Pulmonary artery endothelial cell (primary cell): ENCODE measurements around the gene SOBP. TPM values are rescaled to one million over a fixed set of nuclear protein-coding genes. Genes with fewer than 3 reads are reported as not detected.

Experiments
- DNase-seq: peaks from one replicate; pipeline ENCODE4 v3.0.0-alpha.2; 2011; ENCODE audit warnings: low read depth, low spot score
- total RNA-seq: library from RNA; depleted of rRNA; stranded (reverse); fragments of >200 nt; gene quantifications from 2 replicates; pipeline ENCODE4 v1.2.3, GENCODE V29; 2014

SOBP gene
- total RNA-seq, 1 donor from 2014 or later, result 2.8 TPM

GRCh38 chr6:107584726-107585125 lies 94.8 kb downstream of the SOBP start:
- DNase-seq, result no peak

- no peak for DNase-seq
These were observed 96.0 kb downstream of the SOBP start for GRCh38 chr6:107585815-107586435.

- no peak for DNase-seq
These were observed 97.5 kb downstream of the SOBP start for GRCh38 chr6:107587451-107587850.

- no peak for DNase-seq
These were observed 99.3 kb downstream of the SOBP start for GRCh38 chr6:107589199-107589598.

- no peak for DNase-seq
These were observed 100.0 kb downstream of the SOBP start for GRCh38 chr6:107589934-107590333.

DNA sequence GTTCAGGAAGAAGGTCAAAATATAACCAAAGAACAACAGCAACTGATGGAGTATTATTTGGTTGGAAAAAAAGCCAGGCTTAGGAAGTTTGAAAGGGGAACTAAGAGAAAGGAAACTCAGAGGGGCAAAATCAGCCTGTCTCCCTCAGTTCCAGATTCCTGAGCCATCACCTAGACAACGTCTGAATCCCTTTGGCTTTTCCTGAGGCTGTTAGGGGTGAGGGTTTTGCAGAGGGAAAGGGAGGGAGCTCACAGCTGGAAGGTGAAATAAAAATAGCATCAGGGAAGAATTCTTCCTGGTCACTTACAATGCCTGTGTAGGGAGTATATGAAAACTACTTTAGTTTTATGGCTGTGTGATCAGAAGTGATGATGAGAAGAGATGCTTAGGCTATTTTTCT lies 100.5 kb downstream of the SOBP start:
- no peak for DNase-seq

GRCh38 chr6:107591346-107591745 lies 101.4 kb downstream of the SOBP start:
- DNase-seq, result no peak

DNA sequence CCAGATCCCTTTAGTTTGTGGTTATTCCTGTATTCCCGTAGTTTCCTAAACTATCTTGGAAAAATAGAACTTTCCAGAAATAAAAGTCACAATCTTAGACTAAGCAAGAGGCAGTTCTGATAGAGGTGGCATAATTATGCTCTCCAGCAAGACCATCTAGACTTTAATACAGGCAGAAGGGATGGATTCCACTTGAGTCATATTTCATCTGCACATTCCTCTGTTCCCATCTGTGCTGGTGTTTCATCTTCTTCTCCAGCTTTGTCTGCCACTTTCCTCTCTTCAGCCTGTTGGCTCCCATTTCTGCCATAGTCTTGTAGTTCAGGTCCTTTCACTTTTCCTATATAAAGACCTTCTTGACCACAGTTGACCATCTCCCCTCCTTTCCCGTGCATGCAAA lies 102.9 kb downstream of the SOBP start:
- DNase-seq, result no peak

GRCh38 chr6:107594736-107595135 lies 104.8 kb downstream of the SOBP start:
- DNase-seq, result no peak

DNA sequence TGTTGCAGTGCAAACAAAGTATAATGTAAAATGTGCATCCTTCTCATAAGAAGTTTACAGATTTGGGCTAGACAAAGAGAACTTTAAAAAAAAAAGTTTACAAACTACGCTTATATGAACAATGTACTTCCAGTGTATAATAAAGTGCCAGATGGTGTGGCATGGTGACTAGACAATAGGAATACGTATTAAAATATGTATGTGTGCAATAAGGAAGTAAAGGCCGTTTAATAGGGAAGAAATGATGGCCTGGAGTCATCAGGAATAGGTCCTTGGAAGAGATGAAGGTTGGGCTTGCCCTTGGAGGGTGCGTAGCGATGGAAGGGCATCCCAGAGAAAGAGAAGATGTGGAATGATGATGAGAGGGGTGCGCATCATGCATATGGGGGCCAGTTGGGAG lies 108.2 kb downstream of the SOBP start:
- no peak for DNase-seq

DNA sequence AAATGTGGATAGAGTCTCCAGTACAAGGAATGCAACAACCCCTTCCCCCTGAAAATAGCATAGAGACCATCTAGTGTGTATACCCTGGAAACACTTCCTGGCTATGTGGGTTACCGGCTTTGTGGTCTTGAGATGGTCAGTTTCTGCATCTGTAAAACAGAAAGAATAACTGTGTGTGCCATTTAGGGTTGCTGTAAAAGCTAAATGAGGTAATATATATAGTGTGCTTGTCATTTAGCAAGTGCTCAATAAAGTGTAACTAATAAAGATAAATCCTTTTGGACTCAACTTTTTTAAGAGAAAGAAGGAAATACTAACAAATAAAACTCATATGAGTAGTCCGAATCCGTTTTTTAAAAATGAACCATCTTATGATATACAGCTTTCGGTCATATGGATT lies 109.1 kb downstream of the SOBP start:
- no peak for DNase-seq

- DNase-seq, result no peak
These were observed 110.2 kb downstream of the SOBP start for GRCh38 chr6:107600121-107600520.

- DNase-seq, result peak; percentile 73
These were observed 111.0 kb downstream of the SOBP start for GRCh38 chr6:107600936-107601335.

- no peak for DNase-seq
These were observed 111.5 kb downstream of the SOBP start for GRCh38 chr6:107601406-107601805.

DNA sequence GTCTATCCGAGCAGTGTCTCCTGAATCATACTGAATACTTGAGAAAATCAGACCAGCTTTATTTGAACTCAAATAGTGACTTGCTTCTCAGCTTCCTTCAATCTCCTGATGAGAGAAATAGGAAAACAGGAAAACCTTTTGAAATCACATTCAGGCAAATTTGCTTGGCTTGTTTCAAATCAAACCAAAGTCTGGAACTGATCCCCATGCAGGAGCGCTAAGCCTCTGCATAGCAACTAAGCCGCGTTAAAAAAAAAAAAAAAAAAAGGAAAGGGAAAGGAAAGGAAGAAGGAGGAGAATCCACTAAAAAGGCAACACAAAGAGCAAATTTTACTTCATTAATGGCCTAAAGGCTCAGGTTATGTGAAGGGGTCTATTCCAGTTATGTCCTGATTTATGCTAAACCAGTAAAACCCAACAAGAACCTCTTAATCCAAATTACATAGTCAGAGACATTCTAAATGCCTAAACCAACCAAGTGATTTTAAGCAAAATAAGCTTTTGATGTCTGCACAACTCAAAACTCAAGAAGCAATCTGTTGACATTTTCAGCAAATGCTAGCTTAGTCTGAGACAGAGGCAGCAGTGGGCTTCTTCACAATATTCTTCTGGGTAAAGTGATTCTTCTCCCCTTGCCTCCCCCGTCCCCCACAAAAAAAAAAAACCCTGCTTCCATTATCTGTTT lies 112.5 kb downstream of the SOBP start:
- DNase-seq, result no peak

- DNase-seq, result no peak
These were observed 113.1 kb downstream of the SOBP start for GRCh38 chr6:107603006-107603370.

DNA sequence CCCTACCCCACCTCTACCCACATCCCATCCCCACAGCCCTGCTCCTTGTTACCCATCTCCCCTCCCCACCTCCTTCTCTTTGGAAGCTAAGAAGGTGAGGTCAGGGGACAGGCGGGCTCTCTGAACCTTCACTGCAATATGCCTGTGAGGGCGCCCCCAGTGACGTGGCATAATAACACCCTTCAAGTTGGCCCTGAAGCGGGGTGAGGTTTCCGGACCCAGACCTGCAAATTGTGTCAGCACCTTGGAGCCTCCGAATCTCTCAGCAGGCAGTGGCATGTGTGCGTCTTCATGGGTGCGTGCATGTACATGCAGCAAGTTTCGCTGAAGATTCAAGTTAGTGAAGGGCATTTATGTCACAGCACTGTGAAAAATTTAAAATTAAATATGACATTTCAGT lies 114.6 kb downstream of the SOBP start:
- DNase-seq, result no peak

DNA sequence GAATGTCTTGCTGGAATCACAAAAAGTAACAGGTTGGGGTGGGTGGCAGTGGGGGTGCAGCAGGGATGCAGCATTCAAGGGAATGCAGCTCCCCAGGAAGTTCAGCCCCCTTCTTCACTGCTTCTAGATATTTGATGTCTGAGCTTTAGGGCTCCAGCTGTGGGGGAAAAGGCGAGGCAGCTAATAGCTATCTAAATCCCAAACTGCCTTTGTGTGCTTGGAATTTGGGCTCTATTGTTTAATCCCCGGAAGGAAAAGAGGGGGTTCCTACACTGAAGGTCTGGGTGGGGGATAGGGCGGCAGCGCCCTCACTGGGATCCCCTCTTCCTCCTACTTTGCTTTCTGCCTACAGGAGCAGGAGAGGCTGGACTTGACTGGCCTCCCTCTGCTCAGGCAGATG lies 116.5 kb downstream of the SOBP start:
- no peak for DNase-seq

- DNase-seq, result no peak
These were observed 117.2 kb downstream of the SOBP start for GRCh38 chr6:107607116-107607515.

DNA sequence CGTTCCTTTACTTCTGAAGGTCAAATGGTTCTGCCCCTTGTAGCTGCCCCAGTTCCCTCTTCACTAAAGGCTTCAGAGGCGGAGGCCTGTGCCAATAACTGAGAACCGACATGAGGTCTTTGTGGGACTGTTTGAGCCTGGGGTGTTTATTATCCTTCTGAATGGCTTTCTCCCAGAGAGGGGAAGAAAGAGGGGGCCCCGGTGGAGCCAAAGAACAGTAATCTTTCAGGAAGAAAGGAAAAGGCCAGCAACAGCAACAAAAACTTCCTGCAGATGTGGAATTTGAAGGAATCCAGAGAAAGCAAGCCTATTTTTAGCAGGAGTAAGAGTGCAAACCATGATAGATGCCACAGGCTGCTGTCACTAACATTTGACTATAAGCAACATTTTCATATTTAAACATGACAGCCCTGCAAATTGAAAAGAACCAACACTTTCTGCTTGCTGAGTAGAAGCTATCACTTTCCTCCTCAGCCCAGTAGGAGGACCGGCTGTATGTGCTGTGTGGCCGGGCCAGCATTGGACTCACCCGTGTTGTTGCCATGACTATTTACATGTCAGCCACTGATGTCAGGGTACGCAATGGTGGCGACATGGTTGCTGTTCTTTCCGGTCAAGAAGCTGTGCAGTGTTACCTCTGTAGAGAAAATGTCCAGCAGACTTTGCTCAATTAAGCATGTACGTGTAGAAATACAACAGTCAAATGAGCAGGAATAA lies 121.3 kb downstream of the SOBP start:
- DNase-seq, result no peak

GRCh38 chr6:107612762-107613415 lies 123.0 kb downstream of the SOBP start:
- DNase-seq, result no peak

DNA sequence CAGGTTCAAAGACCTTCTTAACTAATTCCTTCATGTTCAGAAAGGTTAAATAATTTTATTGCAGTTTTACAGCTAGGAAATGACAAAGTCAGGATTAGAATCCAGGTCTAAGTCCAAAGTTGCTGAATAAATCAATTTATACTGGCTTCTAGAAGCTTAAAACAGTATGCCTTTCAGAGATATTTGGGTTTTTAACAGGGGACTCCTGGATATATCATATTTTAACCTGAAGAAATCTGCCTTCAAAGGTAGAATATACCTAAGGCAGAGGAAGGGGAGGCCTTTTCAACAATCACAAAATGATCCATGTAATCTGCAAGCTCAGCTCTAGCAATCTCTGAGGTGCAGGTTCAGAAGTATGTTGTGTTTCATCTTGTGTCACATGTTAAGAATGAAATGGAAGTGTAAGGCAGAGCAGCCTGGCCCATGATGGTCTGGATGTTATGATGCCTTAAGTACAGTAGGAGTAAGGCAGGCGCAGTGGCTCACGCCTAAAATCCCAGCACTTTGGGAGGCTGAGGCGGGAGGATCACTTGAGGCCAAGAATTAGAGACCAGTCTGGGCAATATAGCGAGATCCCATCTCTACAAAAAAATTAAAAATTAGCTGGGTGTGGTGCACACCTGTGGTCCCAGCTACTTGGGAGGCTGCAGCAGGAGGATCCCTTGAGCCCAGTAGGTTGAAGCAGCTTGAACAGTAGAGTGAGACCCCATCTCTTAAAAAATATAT lies 123.9 kb downstream of the SOBP start:
- no peak for DNase-seq
